GM12872 (cell line): ENCODE measurements around the gene CCDC177.

Source experiments
- TF ChIP-seq, protein P1 (sequence below): IDR thresholded peaks from 3 replicates; pipeline ENCODE4 v1.5.1; 2011; ENCODE audit warnings: low read depth, mild to moderate bottlenecking, low read length, moderate library complexity; ENCODE audit not compliant: insufficient read depth

Gene CCDC177

DNA sequence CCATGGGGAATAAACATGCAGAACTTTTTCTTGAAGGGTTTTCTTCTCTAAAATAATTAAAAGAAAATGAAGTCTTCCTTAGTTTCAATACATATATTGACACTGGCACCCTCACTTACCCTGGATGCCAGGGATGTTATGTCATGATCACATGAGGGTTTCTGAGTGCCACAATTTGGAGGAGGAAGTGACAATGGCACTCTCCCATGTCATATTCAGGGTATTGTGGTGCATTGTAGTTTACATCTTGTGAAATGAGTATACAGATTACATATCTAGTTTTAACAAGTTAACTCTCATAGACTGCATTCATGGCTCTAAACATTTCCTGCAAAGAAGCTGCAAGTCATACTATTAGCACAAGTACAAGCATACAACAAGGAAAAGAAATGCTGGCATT lies 37.7 kb downstream of the CCDC177 start:
- TF ChIP-seq, protein P1, sequence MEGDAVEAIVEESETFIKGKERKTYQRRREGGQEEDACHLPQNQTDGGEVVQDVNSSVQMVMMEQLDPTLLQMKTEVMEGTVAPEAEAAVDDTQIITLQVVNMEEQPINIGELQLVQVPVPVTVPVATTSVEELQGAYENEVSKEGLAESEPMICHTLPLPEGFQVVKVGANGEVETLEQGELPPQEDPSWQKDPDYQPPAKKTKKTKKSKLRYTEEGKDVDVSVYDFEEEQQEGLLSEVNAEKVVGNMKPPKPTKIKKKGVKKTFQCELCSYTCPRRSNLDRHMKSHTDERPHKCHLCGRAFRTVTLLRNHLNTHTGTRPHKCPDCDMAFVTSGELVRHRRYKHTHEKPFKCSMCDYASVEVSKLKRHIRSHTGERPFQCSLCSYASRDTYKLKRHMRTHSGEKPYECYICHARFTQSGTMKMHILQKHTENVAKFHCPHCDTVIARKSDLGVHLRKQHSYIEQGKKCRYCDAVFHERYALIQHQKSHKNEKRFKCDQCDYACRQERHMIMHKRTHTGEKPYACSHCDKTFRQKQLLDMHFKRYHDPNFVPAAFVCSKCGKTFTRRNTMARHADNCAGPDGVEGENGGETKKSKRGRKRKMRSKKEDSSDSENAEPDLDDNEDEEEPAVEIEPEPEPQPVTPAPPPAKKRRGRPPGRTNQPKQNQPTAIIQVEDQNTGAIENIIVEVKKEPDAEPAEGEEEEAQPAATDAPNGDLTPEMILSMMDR, result no peak

DNA sequence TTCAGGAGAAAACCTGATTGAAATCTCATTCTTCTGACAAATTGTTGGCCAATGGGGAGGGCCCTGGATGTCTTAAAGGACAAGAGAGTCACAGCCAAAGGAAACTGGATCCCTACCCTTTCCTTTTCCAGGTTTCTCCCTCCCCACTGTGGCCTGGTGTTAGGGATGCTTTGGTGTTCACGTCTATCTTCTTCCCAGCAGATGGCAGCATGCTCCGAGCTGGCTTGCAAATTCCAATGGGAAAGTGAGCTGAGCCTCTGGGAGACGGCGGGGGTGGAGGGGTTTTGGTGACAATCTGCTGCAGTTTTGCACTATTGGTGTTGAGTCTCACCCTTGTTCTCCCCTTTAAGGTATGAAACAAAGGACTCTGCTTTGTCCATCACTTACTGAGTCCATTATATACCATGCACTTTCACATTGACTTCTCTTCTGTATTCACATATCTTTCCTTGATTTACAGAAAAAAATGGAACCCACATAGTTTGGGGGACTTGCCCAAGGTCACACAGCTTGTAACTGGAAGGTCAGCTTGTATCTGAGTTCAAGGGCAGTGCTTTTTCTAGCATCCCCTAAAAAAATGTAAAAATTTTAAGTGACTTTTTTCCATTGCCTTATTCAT lies 39.3 kb downstream of the CCDC177 start:
- TF ChIP-seq, protein P1, result peak; percentile 50

DNA sequence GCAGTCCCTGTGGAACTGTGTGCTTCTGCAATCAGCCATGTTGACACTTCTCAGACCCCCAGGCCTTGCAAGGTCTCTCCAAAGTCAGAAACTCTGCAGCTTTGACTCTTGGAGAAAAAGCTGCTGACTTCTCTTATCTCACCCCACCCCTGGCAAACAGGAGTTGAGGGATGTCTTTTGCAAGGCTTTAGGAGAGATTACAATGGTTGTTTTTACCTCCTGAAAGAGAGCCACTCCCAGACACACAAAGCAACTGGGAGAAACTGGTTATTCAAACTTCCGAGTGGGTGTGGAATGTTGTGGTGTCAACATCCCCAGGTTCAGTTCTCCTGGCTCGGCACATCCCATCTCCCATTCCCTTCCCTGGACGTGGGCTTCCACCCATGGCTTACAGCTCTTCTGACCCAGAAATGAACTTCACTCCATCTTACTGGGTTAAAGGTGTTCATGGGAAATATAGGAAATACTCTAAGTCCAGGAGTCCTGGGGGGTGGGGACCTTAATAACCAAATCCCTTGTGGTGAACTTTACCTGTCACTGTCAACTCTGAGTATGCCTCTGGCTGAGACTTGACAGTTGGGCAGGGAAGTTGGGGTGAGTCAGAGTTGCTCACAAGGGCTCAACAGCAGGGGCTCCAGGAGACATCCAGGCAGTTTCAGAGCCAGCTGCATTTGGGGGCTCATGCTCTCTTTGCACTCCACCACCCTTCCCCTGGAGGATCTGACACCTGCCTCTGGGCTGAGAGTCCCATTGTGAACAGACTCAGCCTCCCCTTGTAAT lies 41.9 kb downstream of the CCDC177 start:
- TF ChIP-seq, protein P1, result no peak

DNA sequence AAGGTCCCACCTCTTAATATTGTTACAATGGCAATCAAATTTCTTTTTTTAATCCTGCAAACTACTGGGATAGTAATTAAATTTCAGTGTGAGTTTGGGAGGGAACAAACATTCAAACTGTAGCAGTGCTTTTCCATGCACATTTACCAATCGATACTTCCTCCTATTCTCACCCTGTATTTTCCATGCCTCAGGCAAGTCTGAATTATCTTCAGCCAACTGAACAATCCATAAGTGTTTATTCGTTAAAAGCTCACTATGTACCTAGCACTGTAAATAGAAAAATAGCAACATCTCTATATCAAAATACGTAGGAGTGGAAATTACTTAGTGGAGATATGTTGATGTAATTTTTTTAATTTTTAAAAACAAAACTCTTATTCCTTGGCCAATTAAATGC lies 43.5 kb downstream of the CCDC177 start:
- TF ChIP-seq, protein P1, result no peak

DNA sequence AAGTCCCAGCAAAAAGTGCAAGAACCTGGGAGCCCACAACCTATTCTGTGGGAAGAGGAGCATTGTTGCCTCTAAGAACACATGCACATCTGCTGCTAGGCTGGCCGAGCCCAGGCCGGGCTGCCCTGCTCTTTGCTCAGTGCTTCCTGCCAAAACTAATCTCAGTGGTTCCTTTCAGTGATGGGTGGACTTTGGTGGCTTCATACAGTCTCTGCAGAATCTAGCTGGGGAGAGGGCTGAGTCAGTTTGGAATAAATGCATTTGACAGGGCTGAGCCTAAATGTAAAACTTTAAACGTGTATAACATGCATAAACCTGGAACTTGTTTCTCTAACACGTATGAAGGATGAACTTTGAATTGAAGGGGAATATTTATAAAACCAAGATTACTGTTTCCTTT lies 44.6 kb downstream of the CCDC177 start:
- TF ChIP-seq, protein P1, result no peak

DNA sequence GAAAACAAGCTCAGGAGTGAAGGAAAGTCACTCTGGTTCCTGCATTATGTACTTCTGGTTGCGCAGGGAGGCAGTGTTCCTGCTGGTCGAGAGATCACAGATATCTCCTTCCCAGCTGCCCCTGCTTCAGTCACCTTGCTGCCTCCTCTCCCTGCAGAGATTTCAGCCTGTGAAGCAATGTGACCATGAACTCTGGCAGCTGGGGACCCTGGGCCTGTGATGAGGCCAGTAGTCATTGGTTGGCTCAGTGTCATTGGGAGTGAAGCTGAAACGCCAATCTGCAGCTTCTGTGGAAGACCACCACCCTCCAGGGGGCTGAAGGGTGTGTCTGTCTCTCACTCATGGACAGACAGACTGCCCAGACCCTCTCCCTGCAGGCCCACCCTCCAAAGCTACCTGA lies 45.1 kb downstream of the CCDC177 start:
- TF ChIP-seq, protein P1, result no peak

DNA sequence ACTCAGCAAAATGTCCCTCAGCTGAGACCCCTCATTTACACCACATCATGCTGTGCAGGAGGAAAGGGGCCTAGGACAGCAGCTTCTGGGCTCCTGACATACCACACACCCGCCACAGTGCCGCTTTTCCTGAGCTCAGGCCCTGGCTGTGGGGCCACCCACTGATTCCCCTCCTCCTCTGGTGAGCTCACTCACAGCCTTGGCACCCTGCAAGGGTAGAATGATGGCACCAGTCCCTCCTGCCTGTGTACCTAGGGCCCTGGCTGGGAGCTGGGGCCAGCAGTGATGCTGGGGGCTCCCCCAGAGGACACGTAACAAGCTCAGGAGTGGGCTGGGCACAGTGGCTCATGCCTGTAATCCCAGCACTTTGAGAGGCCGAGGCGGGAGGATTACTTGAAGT lies 45.7 kb downstream of the CCDC177 start:
- TF ChIP-seq, protein P1, result no peak
